ENCODE results near the gene CHD8. TPM values are rescaled to one million over a fixed set of nuclear protein-coding genes. Genes with fewer than 3 reads are reported as not detected.
"Not testable (repeated sequence)": the region's sequence is repeated elsewhere in the genome, so short reads cannot be mapped to it uniquely, and the experiment has no call there.

The CHD8 gene
- total RNA-seq, 2 donors from 2014 or later, result 56.2 to 60.1 TPM

DNA sequence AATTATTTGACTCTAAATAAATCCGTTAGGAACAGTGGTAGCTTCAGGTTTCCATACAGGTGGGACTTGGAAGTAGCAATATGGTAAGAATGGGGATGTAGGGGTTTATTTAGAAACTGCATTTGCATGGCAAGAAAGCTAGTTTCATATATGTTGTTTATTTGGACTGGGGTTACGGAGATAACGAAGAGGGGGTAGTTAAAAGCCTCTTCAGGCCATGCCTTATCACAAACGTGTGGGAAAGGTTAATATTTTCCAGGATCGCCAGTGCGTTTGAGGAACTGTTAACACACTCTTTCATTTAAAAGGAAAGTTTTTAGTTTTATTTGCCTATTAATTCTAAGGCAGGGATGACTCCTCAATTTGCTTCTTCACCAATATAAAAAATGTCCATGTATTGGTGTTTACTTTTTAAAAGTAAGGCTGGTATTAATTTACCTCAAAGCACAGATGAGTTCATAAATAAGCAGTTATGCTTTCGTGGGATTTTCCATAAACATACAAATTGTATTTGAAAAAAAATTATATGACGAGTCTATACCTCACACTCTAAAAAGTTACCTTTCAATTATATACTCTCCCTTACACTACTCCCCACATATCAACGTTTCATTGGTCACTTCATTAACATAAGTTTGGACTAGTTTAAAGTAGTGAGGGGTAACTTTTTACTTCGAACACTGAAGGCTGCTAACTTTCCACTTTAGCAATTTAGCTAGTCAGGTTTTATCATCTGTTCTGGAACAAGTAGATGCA is 20.0 kb upstream of the CHD8 start:
- no peaks in the 10 kb centered on the region for H3K36me3 ChIP-seq
- TF ChIP-seq, protein P1, sequence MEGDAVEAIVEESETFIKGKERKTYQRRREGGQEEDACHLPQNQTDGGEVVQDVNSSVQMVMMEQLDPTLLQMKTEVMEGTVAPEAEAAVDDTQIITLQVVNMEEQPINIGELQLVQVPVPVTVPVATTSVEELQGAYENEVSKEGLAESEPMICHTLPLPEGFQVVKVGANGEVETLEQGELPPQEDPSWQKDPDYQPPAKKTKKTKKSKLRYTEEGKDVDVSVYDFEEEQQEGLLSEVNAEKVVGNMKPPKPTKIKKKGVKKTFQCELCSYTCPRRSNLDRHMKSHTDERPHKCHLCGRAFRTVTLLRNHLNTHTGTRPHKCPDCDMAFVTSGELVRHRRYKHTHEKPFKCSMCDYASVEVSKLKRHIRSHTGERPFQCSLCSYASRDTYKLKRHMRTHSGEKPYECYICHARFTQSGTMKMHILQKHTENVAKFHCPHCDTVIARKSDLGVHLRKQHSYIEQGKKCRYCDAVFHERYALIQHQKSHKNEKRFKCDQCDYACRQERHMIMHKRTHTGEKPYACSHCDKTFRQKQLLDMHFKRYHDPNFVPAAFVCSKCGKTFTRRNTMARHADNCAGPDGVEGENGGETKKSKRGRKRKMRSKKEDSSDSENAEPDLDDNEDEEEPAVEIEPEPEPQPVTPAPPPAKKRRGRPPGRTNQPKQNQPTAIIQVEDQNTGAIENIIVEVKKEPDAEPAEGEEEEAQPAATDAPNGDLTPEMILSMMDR (IDR thresholded peaks at IDR 0.05), result no peak
- intact Hi-C loops (cut with DNase I), result no loop called here

DNA sequence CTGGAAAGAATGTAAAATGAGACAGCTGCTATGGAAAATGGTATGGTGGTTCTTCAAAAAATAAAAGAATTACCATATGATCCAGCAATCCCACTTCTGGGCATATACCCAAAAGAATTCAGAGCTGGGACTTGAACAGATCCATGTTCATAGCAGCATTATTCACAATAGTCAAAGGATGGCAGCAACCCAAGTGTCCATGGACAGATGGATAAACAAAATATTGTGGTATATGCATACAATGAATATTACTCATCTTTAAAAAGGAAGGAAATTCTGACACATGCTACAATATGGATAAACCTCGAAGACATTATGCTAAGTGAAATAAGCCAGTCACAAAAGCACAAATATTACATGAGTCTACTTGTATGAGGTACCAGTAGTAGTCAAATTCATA is 11.7 kb upstream of the CHD8 start:
- intact Hi-C loops (cut with DNase I), result no loop called here
- H3K4me1 ChIP-seq, result no peaks in the 10 kb centered on the region
- H3K36me3 ChIP-seq, result peaks cover 8% of the 10 kb centered on the region
- H3K9ac ChIP-seq (ENCODE audit: low read depth in 2 of 2, low read length in 2 of 2), result no peak overlapping the region
- DNase-seq, result no peak
- TF ChIP-seq, protein P1 (IDR thresholded peaks at IDR 0.05), result no peak
- H3K27ac ChIP-seq, result no peak overlapping the region
- no peaks in the 10 kb centered on the region for H3K27me3 ChIP-seq
- H3K4me3 ChIP-seq, result no peak overlapping the region
- H3K9me3 ChIP-seq, result no peaks in the 10 kb centered on the region

More for the DNA sequence above, 20.0 kb upstream of the CHD8 start:
- H3K9ac ChIP-seq (ENCODE audit: low read depth in 2 of 2, low read length in 2 of 2), result peak overlapping the region; percentile 48 to 86
- H3K9me3 ChIP-seq, result no peaks in the 10 kb centered on the region
- no peak for DNase-seq
- H3K4me3 ChIP-seq, result peak overlapping the region; percentile 88
- H3K27ac ChIP-seq, result peak overlapping the region; percentile 77
- H3K4me1 ChIP-seq, result no peaks in the 10 kb centered on the region
- no peaks in the 10 kb centered on the region for H3K27me3 ChIP-seq

DNA sequence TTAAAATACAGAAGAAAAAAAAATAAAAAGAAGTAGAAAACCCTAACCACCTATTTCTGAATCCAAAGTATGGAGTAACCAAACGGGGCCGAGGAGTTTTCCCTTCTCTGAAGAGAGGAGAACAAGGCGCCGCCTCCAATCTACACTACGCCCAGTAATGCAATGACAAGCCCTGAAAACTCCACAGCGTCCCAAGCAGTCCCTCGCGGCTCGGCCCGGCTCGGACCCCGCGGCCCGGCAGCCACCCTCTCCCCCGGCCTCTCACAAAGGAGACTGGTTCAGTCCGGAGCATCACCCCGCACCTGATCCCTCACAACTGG is 371 bp downstream of the CHD8 start:
- no peak for DNase-seq
- H3K4me3 ChIP-seq, result peak overlapping the region; percentile 71
- TF ChIP-seq, protein P1 (IDR thresholded peaks at IDR 0.05), result no peak
- no peaks in the 10 kb centered on the region for H3K27me3 ChIP-seq
- H3K4me1 ChIP-seq, result peaks cover 7% of the 10 kb centered on the region
- H3K9me3 ChIP-seq, result no peaks in the 10 kb centered on the region
- intact Hi-C loops (cut with DNase I), result no loop called here
- H3K9ac ChIP-seq (ENCODE audit: low read depth in 2 of 2, low read length in 2 of 2), result peak overlapping the region; percentile 83 to 95
- H3K36me3 ChIP-seq, result no peaks in the 10 kb centered on the region
- peak overlapping the region; percentile 89 for H3K27ac ChIP-seq

DNA sequence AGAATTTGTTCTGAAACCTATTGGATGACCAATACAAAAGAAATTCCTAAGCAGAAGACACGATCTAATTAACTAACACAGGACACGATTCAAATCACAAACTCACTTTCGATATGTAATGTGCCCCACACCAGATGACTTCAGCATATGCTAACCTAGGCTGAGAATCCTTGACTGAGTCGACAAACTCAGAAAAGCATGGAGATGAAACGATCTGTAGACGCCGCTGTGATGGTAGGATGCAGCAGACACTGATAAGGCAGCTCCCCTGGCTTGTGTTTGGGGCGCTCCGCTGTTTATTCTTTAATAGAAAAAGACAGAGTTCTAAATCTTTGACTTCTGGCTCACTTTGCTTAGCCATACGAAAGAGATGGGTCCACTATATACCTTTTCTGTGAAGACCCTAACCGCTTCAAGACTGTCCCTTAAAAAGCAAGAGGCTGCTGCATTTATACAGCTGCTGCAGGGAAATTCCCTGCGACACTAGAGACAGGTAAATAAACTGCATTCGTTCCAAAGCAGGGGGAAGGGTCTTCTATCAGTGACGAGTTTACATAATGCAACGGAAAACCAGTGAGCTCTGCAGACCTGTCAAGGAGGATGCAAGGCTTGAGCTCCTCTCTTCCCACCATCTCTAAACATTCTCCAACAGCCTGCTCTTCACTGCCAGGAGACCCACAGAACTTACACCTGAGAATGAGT is 929 bp downstream of the CHD8 start:
- DNase-seq, result no peak
- Histone ChIP-seq H3K36me3 (no peaks in the 10 kb centered on the region), H3K9me3 (no peaks in the 10 kb centered on the region), H3K4me1 (peaks cover 7% of the 10 kb centered on the region), H3K4me3 (peak overlapping the region; percentile 71), H3K27ac (peak overlapping the region; percentile 89), H3K9ac (ENCODE audit: low read depth in 2 of 2, low read length in 2 of 2) (peak overlapping the region; percentile 83 to 95), H3K27me3 (no peaks in the 10 kb centered on the region)
- TF ChIP-seq, protein P1 (IDR thresholded peaks at IDR 0.05), result no peak
- intact Hi-C loops (cut with DNase I), result no loop called here

DNA sequence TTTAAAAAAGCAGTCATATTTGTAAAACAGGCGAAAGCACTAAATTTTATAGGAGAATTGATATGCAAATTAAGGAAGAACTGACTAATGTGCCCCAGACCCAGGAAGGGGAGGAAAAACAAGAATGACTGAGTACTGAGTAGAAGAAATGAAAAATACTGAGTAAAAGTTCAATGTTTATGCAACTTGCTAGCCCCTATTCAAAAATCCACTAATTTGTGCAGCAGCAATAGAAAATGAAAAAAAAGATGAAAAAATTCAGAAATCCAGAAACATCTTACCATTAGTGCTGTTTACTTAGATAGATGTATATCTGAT is 6.1 kb downstream of the CHD8 start:
- TF ChIP-seq, protein P1 (IDR thresholded peaks at IDR 0.05), result no peak
- no peak overlapping the region for H3K27ac ChIP-seq
- intact Hi-C loops (cut with DNase I), result no loop called here

DNA sequence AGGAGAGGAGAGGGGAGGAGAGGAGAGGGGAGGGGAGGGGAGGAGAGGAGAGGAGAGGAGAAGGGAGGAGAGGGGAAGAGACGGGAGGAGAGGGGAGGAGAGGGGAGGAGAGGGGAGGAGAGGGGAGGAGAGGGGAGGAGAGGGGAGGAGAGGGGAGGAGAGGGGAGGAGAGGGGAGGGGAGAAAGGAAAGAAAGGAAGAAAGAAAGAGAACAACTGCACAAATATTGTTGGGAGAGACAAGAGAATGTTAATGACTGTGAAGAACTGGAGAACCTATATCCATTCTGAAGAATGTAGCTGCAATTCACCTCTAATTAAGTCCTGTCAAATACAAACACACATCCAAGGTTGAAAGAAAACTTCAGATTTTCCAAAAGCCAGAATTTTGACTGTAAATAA is 13.3 kb downstream of the CHD8 start:
- H3K9me3 ChIP-seq; intact Hi-C loops (cut with DNase I); DNase-seq; H3K9ac ChIP-seq (ENCODE audit: low read depth in 2 of 2, low read length in 2 of 2); H3K27ac ChIP-seq; H3K27me3 ChIP-seq; H3K36me3 ChIP-seq; H3K4me1 ChIP-seq; H3K4me3 ChIP-seq: not testable (repeated sequence)

More for the DNA sequence above, 6.1 kb downstream of the CHD8 start:
- no peaks in the 10 kb centered on the region for H3K27me3 ChIP-seq
- no peak overlapping the region for H3K9ac ChIP-seq (ENCODE audit: low read depth in 2 of 2, low read length in 2 of 2)
- peaks cover 7% of the 10 kb centered on the region for H3K4me1 ChIP-seq
- DNase-seq, result no peak
- H3K4me3 ChIP-seq, result no peak overlapping the region
- no peaks in the 10 kb centered on the region for H3K36me3 ChIP-seq
- H3K9me3 ChIP-seq, result no peaks in the 10 kb centered on the region

Data from colonic mucosa (tissue), 4 donors.